Epidermal melanocyte (primary cell): ENCODE results near the gene ITGB2.
A peak's percentile ranks its signal among the peaks of the same experiment; 100 is the strongest.

Experiments
- DNase-seq: peaks from one replicate; pipeline ENCODE4 v3.0.0; 2011; ENCODE audit warnings: low spot score; ENCODE audit not compliant: insufficient read length

ITGB2 gene

GRCh38 chr21:44897326-44898010 lies 23.2 kb downstream of the ITGB2 start:
- DNase-seq: no peak

- no peak for DNase-seq
These were observed 24.0 kb downstream of the ITGB2 start for GRCh38 chr21:44896561-44897286.

GRCh38 chr21:44895859-44896258 lies 24.8 kb downstream of the ITGB2 start:
- DNase-seq: no peak

GRCh38 chr21:44894687-44895302 lies 25.9 kb downstream of the ITGB2 start:
- no peak for DNase-seq

GRCh38 chr21:44893948-44894656 lies 26.6 kb downstream of the ITGB2 start:
- no peak for DNase-seq

- no peak for DNase-seq
These were observed 27.5 kb downstream of the ITGB2 start for GRCh38 chr21:44893278-44893556.

GRCh38 chr21:44892536-44893277 lies 28.0 kb downstream of the ITGB2 start:
- peak; percentile 63 for DNase-seq

- DNase-seq: no peak
These were observed 28.6 kb downstream of the ITGB2 start for GRCh38 chr21:44892095-44892494.

- no peak for DNase-seq
These were observed 29.1 kb downstream of the ITGB2 start for GRCh38 chr21:44891631-44892031.

GRCh38 chr21:44890961-44891541 lies 29.6 kb downstream of the ITGB2 start:
- no peak for DNase-seq

GRCh38 chr21:44890338-44890931 lies 30.3 kb downstream of the ITGB2 start:
- DNase-seq: no peak

GRCh38 chr21:44889625-44890337 lies 30.9 kb downstream of the ITGB2 start:
- no peak for DNase-seq

- no peak for DNase-seq
These were observed 31.8 kb downstream of the ITGB2 start for GRCh38 chr21:44888581-44889550.

GRCh38 chr21:44887807-44888580 lies 32.7 kb downstream of the ITGB2 start:
- DNase-seq: no peak

- no peak for DNase-seq
These were observed 33.4 kb downstream of the ITGB2 start for GRCh38 chr21:44887126-44887806.

- DNase-seq: no peak
These were observed 34.3 kb downstream of the ITGB2 start for GRCh38 chr21:44886113-44887075.
